GM12878 (cell line): ENCODE data around the gene CSMD2. TPM values are rescaled to one million over a fixed set of nuclear protein-coding genes. Genes with fewer than 3 reads are reported as not detected.

Experiments used
- ATAC-seq: fragments of 200-7000 bp; cut with Tn5 transposase; 3 replicates; pipeline ENCODE4 v1.9.1; 2020; ENCODE audit warnings: mild to moderate bottlenecking, moderate library complexity
- BruUV-seq: library from RNA; stranded (reverse); fragments of 400-500 nt; replicated peaks from 2 replicates; lab custom pipeline; 2021; lab: Mats Ljungman, UMichigan
- CTCF ChIA-PET: fragments of 300-600 bp; sonication (Branson Sonifier 250); formaldehyde crosslinking; extraction: SDS; loops from one replicate; lab custom pipeline; 2021; ENCODE audit warnings: inconsistent platforms; lab: Yijun Ruan, JAX
- POLR2A ChIA-PET: fragments of 350-600 bp; formaldehyde crosslinking; extraction: SDS; loops from one replicate; lab custom pipeline; 2021; ENCODE audit warnings: inconsistent platforms; lab: Charles Lee
- RAD21 ChIA-PET: fragments of 300-600 bp; sonication (Branson Sonifier 250); formaldehyde crosslinking; loops from one replicate; lab custom pipeline; 2023; ENCODE audit warnings: antibody characterized with exemption; ENCODE audit not compliant: unreplicated experiment; lab: Charles Lee
- SMC1A ChIA-PET: fragments of 300-600 bp; sonication (Branson Sonifier 250); formaldehyde crosslinking; loops from one replicate; lab custom pipeline; 2023; ENCODE audit not compliant: unreplicated experiment, uncharacterized antibody; lab: Charles Lee
- DNase-seq: peaks from one replicate; pipeline ENCODE4 v3.0.0-alpha.2; 2011; ENCODE audit warnings: low read depth, low spot score
- FAIRE-seq: peaks from 3 replicates; lab custom pipeline; 2011; peaks lifted over from hg19 to GRCh38; lab: Jason Lieb, UNC
- H2AFZ ChIP-seq: 2 replicates; pipeline ENCODE4 v1.6.0; 2011; ENCODE audit warnings: low read depth, low read length, control low read depth; ENCODE audit not compliant: control insufficient read depth
- H3K27ac ChIP-seq: 2 replicates; pipeline ENCODE4 v1.5.1; 2011; ENCODE audit warnings: control low read depth; ENCODE audit not compliant: control insufficient read depth, insufficient read depth
- H3K27me3 ChIP-seq, 2 experiments: replicated peaks in 1 of 2; 2 replicates each; pipeline versions ENCODE4 v1.6.0 to v1.6.1; 2011; ENCODE audit warnings: low read length in 1 of 2; ENCODE audit not compliant: control insufficient read depth in 2 of 2, insufficient read depth in 2 of 2
- H3K36me3 ChIP-seq, 2 experiments: 2 replicates each; pipeline ENCODE4 v1.5.1; 2011; ENCODE audit warnings: low read length in 1 of 2; ENCODE audit not compliant: control insufficient read depth in 2 of 2, insufficient read depth in 2 of 2
- H3K4me1 ChIP-seq: 2 replicates; pipeline ENCODE4 v1.6.1; 2011; ENCODE audit warnings: mild to moderate bottlenecking, low read length, moderate library complexity, mixed read lengths; ENCODE audit not compliant: control insufficient read depth, insufficient read depth
- H3K4me2 ChIP-seq: 2 replicates; pipeline ENCODE4 v1.6.0; 2011; ENCODE audit warnings: control low read depth; ENCODE audit not compliant: control insufficient read depth, insufficient read depth
- H3K4me3 ChIP-seq: fragments of 200-600 bp; sonication (generic); 2 replicates; pipeline ENCODE4 v1.5.1; 2016
- H3K79me2 ChIP-seq: 2 replicates; pipeline ENCODE4 v1.6.0; 2011; ENCODE audit warnings: low read length; ENCODE audit not compliant: control insufficient read depth, insufficient read depth
- H3K9ac ChIP-seq: 2 replicates; pipeline ENCODE4 v1.8.0; 2011; ENCODE audit warnings: low read length, control low read depth, mixed read lengths; ENCODE audit not compliant: control insufficient read depth, insufficient read depth
- H3K9me3 ChIP-seq: replicated peaks from 3 replicates; pipeline ENCODE4 v1.5.1; 2011; ENCODE audit warnings: mild to moderate bottlenecking, low read length; ENCODE audit not compliant: control insufficient read depth, insufficient read depth
- H4K20me1 ChIP-seq: 2 replicates; pipeline ENCODE4 v1.6.0; 2011; ENCODE audit not compliant: control insufficient read depth, insufficient read depth
- CEBPB ChIP-seq, 2 experiments: fragments of 150-350 bp in 1 of 2; IDR thresholded peaks; 2 replicates each; pipeline ENCODE4 v1.6.1; 2012 to 2014; ENCODE audit warnings: low read depth in 2 of 2, low read length in 2 of 2, borderline replicate concordance in 1 of 2, inconsistent platforms in 1 of 2
- EP300 ChIP-seq, 2 experiments: fragments of 150-350 bp in 1 of 2; IDR thresholded peaks; 2 replicates each; pipeline ENCODE4 v1.6.1; 2011 to 2012; ENCODE audit warnings: low read depth in 2 of 2, low read length in 2 of 2, borderline replicate concordance in 1 of 2, improper control_type of control experiment in 1 of 2, inconsistent platforms in 1 of 2; ENCODE audit not compliant: control insufficient read depth in 1 of 2
- EZH2 ChIP-seq: IDR thresholded peaks from 2 replicates; pipeline ENCODE4 v1.6.1; 2012; ENCODE audit warnings: low read depth, mild to moderate bottlenecking, control low read depth, inconsistent platforms, low read length, borderline replicate concordance; ENCODE audit not compliant: control insufficient read depth
- GATAD2B ChIP-seq: fragments of 450-650 bp; conservative IDR thresholded peaks from 2 replicates; pipeline ENCODE4 v1.6.1; 2017; ENCODE audit warnings: low read depth, mild to moderate bottlenecking, moderate library complexity
- HDAC2 ChIP-seq: fragments of 200-600 bp; sonication (generic); IDR thresholded peaks from 2 replicates; pipeline ENCODE4 v1.6.1; 2017
- HSF1 ChIP-seq: fragments of 150-350 bp; IDR thresholded peaks from 2 replicates; pipeline ENCODE4 v1.6.1; 2014; ENCODE audit warnings: mild to moderate bottlenecking, low read depth, low read length
- IRF4 ChIP-seq: IDR thresholded peaks from 2 replicates; pipeline ENCODE4 v1.6.1; 2011; ENCODE audit warnings: low read depth, low read length
- NBN ChIP-seq: fragments of 450-650 bp; IDR thresholded peaks from 2 replicates; pipeline ENCODE4 v1.6.1; 2016
- NR2C2 ChIP-seq: IDR thresholded peaks from 2 replicates; pipeline ENCODE4 v1.6.1; 2011; ENCODE audit warnings: borderline replicate concordance, low read depth; ENCODE audit not compliant: control insufficient read depth, insufficient read length
- PAX5 ChIP-seq: IDR thresholded peaks from 2 replicates; pipeline ENCODE4 v1.6.1; 2011; ENCODE audit warnings: low read depth, low read length, borderline replicate concordance
- PBX3 ChIP-seq: IDR thresholded peaks from 2 replicates; pipeline ENCODE4 v1.6.1; 2011; ENCODE audit warnings: mild to moderate bottlenecking, low read depth, low read length, moderate library complexity; ENCODE audit not compliant: insufficient replicate concordance
- TCF12 ChIP-seq: IDR thresholded peaks from 2 replicates; pipeline ENCODE4 v1.6.1; 2011; ENCODE audit warnings: low read depth, mild to moderate bottlenecking, low read length
- TCF7 ChIP-seq: IDR thresholded peaks from 2 replicates; pipeline ENCODE4 v1.6.1; 2014; ENCODE audit warnings: antibody characterized with exemption, borderline replicate concordance
- YBX1 ChIP-seq: fragments of 450-650 bp; IDR thresholded peaks from 2 replicates; pipeline ENCODE4 v1.6.1; 2016; ENCODE audit warnings: antibody characterized with exemption
- ZNF384 ChIP-seq: IDR thresholded peaks from 2 replicates; pipeline ENCODE4 v1.6.1; 2012; ENCODE audit warnings: low read depth, mild to moderate bottlenecking, low read length, improper control_type of control experiment, borderline replicate concordance
- WGBS: methylation state at CpG from one replicate; pipeline ENCODE4 v1.1.6; 2016; ENCODE audit warnings: low lambda C conversion rate; ENCODE audit not compliant: insufficient replicate concordance, insufficient coverage; ENCODE audit errors: missing lambda C conversion rate; 5-methylcytosine and 5-hydroxymethylcytosine counted together
- in situ Hi-C: fragments of 300-500 bp; cut with MboI; formaldehyde crosslinking; loops from 9 replicates; pipeline ENCODE4 v1.14.3; 2018; ENCODE audit warnings: mixed read lengths
- intact Hi-C: fragments of 100-400 bp; cut with micrococcal nuclease; formaldehyde crosslinking; loops from one replicate; pipeline ENCODE4 v1.14.2; 2022; ENCODE audit not compliant: unreplicated experiment
- polyA plus RNA-seq, 11 experiments: library from polyadenylated mRNA; depleted of rRNA in 4 of 11; unstranded in 6 of 11; stranded (reverse) in 5 of 11; fragments of >200 nt; fragmentation: Nextera tagmentation in 4 of 11; fragmentation: Illumina TruSeq in 1 of 11; extraction: Ambion mirVana in 4 of 11; extraction: Trizol in 1 of 11; gene quantifications; 1 replicate in 1 of 11; 2 replicates in 10 of 11; pipeline versions ENCODE4 v1.2.1 to v1.2.3, GENCODE V29; 2011 to 2016; ENCODE audit warnings: inconsistent platforms in 2 of 11, missing spikeins in 2 of 11, low read depth in 1 of 11
- total RNA-seq, 4 experiments: library from RNA; depleted of rRNA in 3 of 4; stranded (reverse); fragments of >200 nt in 3 of 4; fragmentation: Illumina TruSeq in 1 of 4; extraction: Trizol in 1 of 4; gene quantifications; 2 replicates each; pipeline versions ENCODE4 v1.2.1 to v1.2.3, GENCODE V29; 2013 to 2021

Gene CSMD2
- total and polyA plus RNA-seq, 10 of the 15 experiments (the other 5 are each of a cell fraction or from before 2014, with no cell fraction given): under 0.01 TPM; not detected in 9

GRCh38 chr1:33560680-33561079 is 604.4 kb downstream of the CSMD2 start (continued):
- TF ChIP-seq GATAD2B (no peak), EP300 (IDR thresholded peaks at IDR 0.05; ENCODE audit: borderline replicate concordance in 1 of 2, control insufficient read depth in 1 of 2, low read depth in 2 of 2, low read length in 2 of 2) (no peak), HDAC2 (no peak), TCF12 (no peak)

- CTCF ChIA-PET: no interaction called here
- no peak for DNase-seq
- no peak for FAIRE-seq
- RAD21 ChIA-PET: no interaction called here
- H3K4me3 ChIP-seq: no peak overlapping the region
- H3K79me2 ChIP-seq: no peaks in the 10 kb centered on the region
- no peak overlapping the region for H3K27ac ChIP-seq
- H3K9me3 ChIP-seq: no peaks in the 10 kb centered on the region; the same call in 2 of the 3 replicates
- no peak overlapping the region for H3K9ac ChIP-seq
- BruUV-seq: no TSS peak
- H3K4me1 ChIP-seq: no peaks in the 10 kb centered on the region
- 62% methylated on average over 2 of the region's 2 CpGs for WGBS
- H3K27me3 ChIP-seq: no peaks in the 10 kb centered on the region; a peak in 2 of 4 replicates
- in situ Hi-C loops (no loop called here), intact Hi-C loops (no loop called here)
- POLR2A ChIA-PET: no interaction called here
- H3K36me3 ChIP-seq: no peaks in the 10 kb centered on the region
- H4K20me1 ChIP-seq: no peaks in the 10 kb centered on the region
- ATAC-seq: no peak
- H2AFZ ChIP-seq: no peak overlapping the region
- no peak overlapping the region for H3K4me2 ChIP-seq
- TF ChIP-seq EP300 (IDR thresholded peaks at IDR 0.05; ENCODE audit: borderline replicate concordance in 1 of 2, control insufficient read depth in 1 of 2, low read depth in 2 of 2, low read length in 2 of 2): no peak
- SMC1A ChIA-PET: no interaction called here
Observed at GRCh38 chr1:33548721-33549120, 616.3 kb downstream of the CSMD2 start.

- DNase-seq (no peak), ATAC-seq (no peak), FAIRE-seq (no peak)
- Histone ChIP-seq H3K9ac (no peak overlapping the region), H2AFZ (no peak overlapping the region), H3K4me1 (no peaks in the 10 kb centered on the region), H3K27ac (no peak overlapping the region), H4K20me1 (no peaks in the 10 kb centered on the region), H3K4me2 (no peak overlapping the region), H3K36me3 (no peaks in the 10 kb centered on the region), H3K79me2 (no peaks in the 10 kb centered on the region), H3K27me3 (no peaks in the 10 kb centered on the region; a peak in 2 of 4 replicates), H3K4me3 (no peak overlapping the region), H3K9me3 (no peaks in the 10 kb centered on the region; the same call in 2 of the 3 replicates)
- WGBS: 18% methylated on average over 2 of the region's 2 CpGs
- POLR2A ChIA-PET: no interaction called here
- CTCF ChIA-PET: no interaction called here
- in situ Hi-C loops (no loop called here), intact Hi-C loops (no loop called here)
- no TSS peak for BruUV-seq
- SMC1A ChIA-PET: no interaction called here
- RAD21 ChIA-PET: no interaction called here
- TF ChIP-seq YBX1 (no peak), CEBPB (IDR thresholded peaks at IDR 0.05; ENCODE audit: borderline replicate concordance in 1 of 2, low read depth in 2 of 2, low read length in 2 of 2) (no peak), ZNF384 (no peak), EZH2 (no peak), PAX5 (no peak), NR2C2 (no peak), HSF1 (no peak), PBX3 (no peak), IRF4 (no peak), NBN (no peak), TCF7 (no peak)
Observed at GRCh38 chr1:33548319-33548718, 616.7 kb downstream of the CSMD2 start.
